Loucy (cell line): Measurements from ENCODE around the gene ZNF681.

ENCODE experiments used
- H2AFZ ChIP-seq: fragments of 200-600 bp; sonication (generic); 2 replicates; pipeline ENCODE4 v1.6.0; 2016; ENCODE audit warnings: antibody characterized with exemption, mild to moderate bottlenecking, low read length, moderate library complexity
- H3F3A ChIP-seq: fragments of 200-600 bp; 2 replicates; pipeline ENCODE4 v1.6.0; 2016; ENCODE audit warnings: antibody characterized with exemption, low read depth, mild to moderate bottlenecking
- H3K27me3 ChIP-seq: fragments of 200-600 bp; sonication (generic); 2 replicates; pipeline ENCODE4 v1.6.1; 2014; ENCODE audit warnings: low read length, mild to moderate bottlenecking; ENCODE audit not compliant: insufficient read depth, poor library complexity, severe bottlenecking
- H3K36me3 ChIP-seq: fragments of 200-600 bp; sonication (generic); 2 replicates; pipeline ENCODE4 v1.6.1; 2016; ENCODE audit warnings: low read length; ENCODE audit not compliant: insufficient read depth
- H3K4me1 ChIP-seq: fragments of 200-600 bp; sonication (generic); 2 replicates; pipeline ENCODE4 v1.5.1; 2014; ENCODE audit warnings: low read length, mild to moderate bottlenecking; ENCODE audit not compliant: insufficient read depth, poor library complexity, severe bottlenecking
- H3K4me2 ChIP-seq: fragments of 200-600 bp; sonication (generic); 2 replicates; pipeline ENCODE4 v1.6.0; 2014; ENCODE audit warnings: antibody characterized with exemption, low read length, low read depth, mild to moderate bottlenecking; ENCODE audit not compliant: poor library complexity, severe bottlenecking
- H3K4me3 ChIP-seq: fragments of 200-600 bp; sonication (generic); 2 replicates; pipeline ENCODE4 v1.5.1; 2014; ENCODE audit warnings: low read length, mild to moderate bottlenecking, mixed read lengths; ENCODE audit not compliant: poor library complexity, severe bottlenecking
- H3K79me2 ChIP-seq: fragments of 200-600 bp; sonication (generic); 2 replicates; pipeline ENCODE4 v1.6.1; 2014; ENCODE audit warnings: low read length; ENCODE audit not compliant: insufficient read depth
- H3K9ac ChIP-seq: fragments of 200-600 bp; sonication (generic); 2 replicates; pipeline ENCODE4 v1.6.0; 2014; ENCODE audit warnings: mild to moderate bottlenecking, low read depth, low read length, moderate library complexity; ENCODE audit not compliant: poor library complexity, severe bottlenecking
- H3K9me2 ChIP-seq: fragments of 200-600 bp; sonication (generic); replicated peaks from 2 replicates; pipeline ENCODE4 v1.6.1; 2016; ENCODE audit warnings: low read depth, low read length, mixed read lengths
- H3K9me3 ChIP-seq: fragments of 200-600 bp; sonication (generic); 2 replicates; pipeline ENCODE4 v1.6.1; 2014; ENCODE audit warnings: mild to moderate bottlenecking, antibody characterized with exemption, low read length, low read depth; ENCODE audit not compliant: insufficient read depth
- H4K20me1 ChIP-seq: fragments of 200-600 bp; sonication (generic); 2 replicates; pipeline ENCODE4 v1.6.0; 2014; ENCODE audit warnings: antibody characterized with exemption, low read length, mild to moderate bottlenecking; ENCODE audit not compliant: insufficient read depth, poor library complexity, severe bottlenecking
- CTCF ChIP-seq: fragments of 200-600 bp; sonication (generic); conservative IDR thresholded peaks from 2 replicates; pipeline ENCODE4 v1.5.1; 2014; ENCODE audit warnings: mild to moderate bottlenecking, antibody characterized with exemption, low read length
- EZH2phosphoT487 ChIP-seq: fragments of 200-600 bp; IDR thresholded peaks from 2 replicates; pipeline ENCODE4 v1.6.1; 2018; ENCODE audit warnings: antibody characterized with exemption, mild to moderate bottlenecking, moderate library complexity, borderline replicate concordance

The ZNF681 gene

GRCh38 chr19:23787106-23787505 is 28.4 kb upstream of the ZNF681 start:
- TF ChIP-seq CTCF = no peak
- no peak for TF ChIP-seq EZH2phosphoT487
- no peaks in the 10 kb centered on the region for H4K20me1 ChIP-seq

GRCh38 chr19:23785982-23786381 is 27.3 kb upstream of the ZNF681 start:
- Histone ChIP-seq H3K27me3 (no peaks in the 10 kb centered on the region), H2AFZ (no peak overlapping the region), H3F3A (no peaks in the 10 kb centered on the region), H3K79me2 (no peaks in the 10 kb centered on the region), H3K9me3 (no peaks in the 10 kb centered on the region), H3K36me3 (no peaks in the 10 kb centered on the region), H3K9me2 (no peaks in the 10 kb centered on the region), H3K4me2 (no peak overlapping the region), H4K20me1 (no peaks in the 10 kb centered on the region), H3K4me1 (no peaks in the 10 kb centered on the region), H3K9ac (no peak overlapping the region), H3K4me3 (no peak overlapping the region)
- no peak for TF ChIP-seq EZH2phosphoT487
- TF ChIP-seq CTCF = no peak

More at GRCh38 chr19:23787106-23787505, 28.4 kb upstream of the ZNF681 start:
- no peaks in the 10 kb centered on the region for H3K4me1 ChIP-seq
- no peaks in the 10 kb centered on the region for H3F3A ChIP-seq
- no peaks in the 10 kb centered on the region for H3K36me3 ChIP-seq
- no peaks in the 10 kb centered on the region for H3K9me3 ChIP-seq
- H3K9ac ChIP-seq = no peak overlapping the region
- H3K27me3 ChIP-seq = no peaks in the 10 kb centered on the region
- H2AFZ ChIP-seq = no peak overlapping the region
- H3K9me2 ChIP-seq = no peaks in the 10 kb centered on the region
- H3K4me2 ChIP-seq = no peak overlapping the region
- no peak overlapping the region for H3K4me3 ChIP-seq
- no peaks in the 10 kb centered on the region for H3K79me2 ChIP-seq

GRCh38 chr19:23784274-23784673 is 25.6 kb upstream of the ZNF681 start:
- H3F3A ChIP-seq = no peaks in the 10 kb centered on the region
- no peaks in the 10 kb centered on the region for H4K20me1 ChIP-seq
- no peak overlapping the region for H3K4me2 ChIP-seq
- no peak overlapping the region for H3K4me3 ChIP-seq
- H3K4me1 ChIP-seq = no peaks in the 10 kb centered on the region
- no peaks in the 10 kb centered on the region for H3K9me2 ChIP-seq
- no peak overlapping the region for H3K9ac ChIP-seq
- H2AFZ ChIP-seq = no peak overlapping the region
- no peaks in the 10 kb centered on the region for H3K79me2 ChIP-seq
- TF ChIP-seq EZH2phosphoT487 (no peak), CTCF (no peak)
- H3K36me3 ChIP-seq = no peaks in the 10 kb centered on the region; the same call in 1 of the 2 replicates
- no peaks in the 10 kb centered on the region for H3K27me3 ChIP-seq
- no peaks in the 10 kb centered on the region; the same call in 1 of the 2 replicates for H3K9me3 ChIP-seq
